HTR-8/SVneo (cell line): Measurements from ENCODE around the gene NLRP9.

Experiments used
- DNase-seq: peaks from one replicate; pipeline ENCODE4 v3.0.0; 2011; ENCODE audit warnings: low spot score, mixed read lengths; ENCODE audit not compliant: insufficient read length
- FAIRE-seq: peaks from 2 replicates; lab custom pipeline; 2011; peaks lifted over from hg19 to GRCh38; lab: Jason Lieb, UNC

Gene NLRP9

GRCh38 chr19:55659822-55660221 is 78.4 kb downstream of the NLRP9 start:
- no peak for FAIRE-seq

GRCh38 chr19:55658846-55659459 is 79.2 kb downstream of the NLRP9 start:
- no peak for FAIRE-seq
- no peak for DNase-seq

More at GRCh38 chr19:55659822-55660221, 78.4 kb downstream of the NLRP9 start:
- no peak for DNase-seq
